Measurements from ENCODE around the gene ITPR2. TPM values are rescaled to one million over a fixed set of nuclear protein-coding genes. Genes with fewer than 3 reads are reported as not detected.

The ITPR2 gene
- polyA plus RNA-seq, 2 of the 4 experiments (the other 2 are of a cell fraction): 3.1 to 8.1 TPM

DNA sequence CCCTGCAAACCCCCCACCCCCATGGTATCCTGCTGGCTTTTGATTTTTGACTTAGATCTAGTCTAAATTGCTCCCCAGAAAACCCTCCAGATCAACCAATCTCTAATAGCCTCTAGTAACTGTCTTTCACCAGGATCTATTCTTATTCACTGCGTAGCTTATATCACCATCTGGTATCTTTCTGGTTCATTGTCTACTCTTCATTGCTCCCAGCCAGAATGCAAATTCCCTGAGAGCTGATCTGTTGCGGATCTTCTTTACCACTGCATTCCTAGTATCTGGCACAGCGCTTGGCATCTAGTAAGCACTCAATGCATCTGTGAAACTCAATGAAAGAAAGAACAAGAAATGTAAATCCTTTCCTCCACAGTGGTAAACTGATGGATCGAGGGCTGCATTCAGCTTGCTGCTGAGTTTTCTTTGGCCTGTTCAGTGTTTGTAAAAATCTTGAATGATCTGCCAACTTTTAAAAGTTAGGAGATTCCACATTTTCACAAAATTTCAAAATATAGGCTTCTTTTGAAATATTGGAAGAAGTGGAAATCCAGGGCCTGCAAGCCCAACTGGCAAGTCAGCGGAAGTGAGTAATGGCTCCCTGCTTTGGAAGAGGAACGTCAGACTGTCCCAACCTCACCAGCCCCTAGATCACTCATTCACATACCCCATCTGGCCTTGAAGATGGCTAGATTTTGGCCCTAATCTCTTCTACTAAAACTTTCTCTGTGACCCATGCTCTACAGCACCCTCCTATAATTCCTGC, 363.4 kb downstream of the ITPR2 start:
- TF ChIP-seq PHF8 (IDR thresholded peaks at IDR 0.05; ENCODE audit: borderline replicate concordance, low read depth) (no peak), ZFP36 (IDR thresholded peaks at IDR 0.05; ENCODE audit: borderline replicate concordance, partially characterized antibody) (no peak), CEBPB (IDR thresholded peaks at IDR 0.05) (no peak), NR3C1 (IDR thresholded peaks at IDR 0.05) (no peak), ESRRA (IDR thresholded peaks at IDR 0.05; ENCODE audit: borderline replicate concordance, low read length) (no peak), BHLHE40 (IDR thresholded peaks at IDR 0.05; ENCODE audit: low read depth, low read length) (no peak), JUN (IDR thresholded peaks at IDR 0.05) (no peak), NFE2L2 (conservative IDR thresholded peaks at IDR 0.05; ENCODE audit: low read length) (no peak), CBX8 (IDR thresholded peaks at IDR 0.05) (no peak), MAFK (IDR thresholded peaks at IDR 0.05; ENCODE audit: partially characterized antibody) (no peak), RCOR1 (IDR thresholded peaks at IDR 0.05; ENCODE audit: low read depth, low read length) (no peak)
- TF ChIP-seq, protein P1, sequence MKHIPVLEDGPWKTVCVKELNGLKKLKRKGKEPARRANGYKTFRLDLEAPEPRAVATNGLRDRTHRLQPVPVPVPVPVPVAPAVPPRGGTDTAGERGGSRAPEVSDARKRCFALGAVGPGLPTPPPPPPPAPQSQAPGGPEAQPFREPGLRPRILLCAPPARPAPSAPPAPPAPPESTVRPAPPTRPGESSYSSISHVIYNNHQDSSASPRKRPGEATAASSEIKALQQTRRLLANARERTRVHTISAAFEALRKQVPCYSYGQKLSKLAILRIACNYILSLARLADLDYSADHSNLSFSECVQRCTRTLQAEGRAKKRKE (CRISPR knock-in tag; IDR thresholded peaks at IDR 0.05; ENCODE audit: low read depth): no peak
- no peak overlapping the region for H3K4me2 ChIP-seq
- no peak overlapping the region for H3K4me3 ChIP-seq
- ATAC-seq (no peak), FAIRE-seq (no peak), DNase-seq (ENCODE audit: low read depth in 1 of 2, low spot score in 1 of 2) (no peak)
- H3K9me3 ChIP-seq: no peaks in the 10 kb centered on the region
- no peak overlapping the region for H3K27ac ChIP-seq
- WGBS (ENCODE audit: missing lambda C conversion rate): 88% methylated on average over 6 of the region's 6 CpGs
- no peaks in the 10 kb centered on the region for H3K4me1 ChIP-seq
- CTCF ChIA-PET: interaction anchor here (0.8 kb wide), 1 partner anchor 19 kb away, joined by 5 read pairs; no protein-coding TSS in a partner anchor
- POLR2A ChIA-PET: no interaction called here

DNA sequence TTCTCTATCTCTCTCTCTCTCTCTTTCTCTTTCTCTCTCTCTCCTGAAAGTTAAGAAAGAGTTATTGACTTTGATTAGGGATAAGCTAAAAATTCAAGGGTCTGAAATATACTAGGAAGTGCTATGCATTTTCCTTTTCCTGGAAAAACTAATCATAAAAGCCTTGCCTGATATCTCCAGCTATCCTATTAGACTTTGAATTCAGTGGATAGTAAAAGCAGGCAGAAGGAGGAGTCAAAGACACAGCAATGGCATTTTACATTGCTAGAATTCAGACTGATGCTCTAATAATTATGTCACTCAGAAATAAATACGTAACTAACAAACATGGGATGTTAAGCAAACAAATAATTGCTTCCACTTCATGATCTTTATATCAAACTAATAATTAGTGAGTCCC, 365.6 kb downstream of the ITPR2 start:
- TF ChIP-seq FOSB (CRISPR knock-in tag; IDR thresholded peaks at IDR 0.05) (no peak), JUN (IDR thresholded peaks at IDR 0.05) (no peak), RARB (CRISPR knock-in tag; IDR thresholded peaks at IDR 0.05) (no peak), MYC (IDR thresholded peaks at IDR 0.05; ENCODE audit: borderline replicate concordance, low read length) (no peak), ZC3H11A (IDR thresholded peaks at IDR 0.05) (no peak), CBX8 (IDR thresholded peaks at IDR 0.05) (no peak), SREBF2 (IDR thresholded peaks at IDR 0.05) (no peak), KDM5A (IDR thresholded peaks at IDR 0.05) (no peak), ZFP36 (IDR thresholded peaks at IDR 0.05; ENCODE audit: borderline replicate concordance, partially characterized antibody) (no peak)
- TF ChIP-seq, protein P2, sequence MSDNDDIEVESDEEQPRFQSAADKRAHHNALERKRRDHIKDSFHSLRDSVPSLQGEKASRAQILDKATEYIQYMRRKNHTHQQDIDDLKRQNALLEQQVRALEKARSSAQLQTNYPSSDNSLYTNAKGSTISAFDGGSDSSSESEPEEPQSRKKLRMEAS (IDR thresholded peaks at IDR 0.05): no peak
- TF ChIP-seq, protein P3, sequence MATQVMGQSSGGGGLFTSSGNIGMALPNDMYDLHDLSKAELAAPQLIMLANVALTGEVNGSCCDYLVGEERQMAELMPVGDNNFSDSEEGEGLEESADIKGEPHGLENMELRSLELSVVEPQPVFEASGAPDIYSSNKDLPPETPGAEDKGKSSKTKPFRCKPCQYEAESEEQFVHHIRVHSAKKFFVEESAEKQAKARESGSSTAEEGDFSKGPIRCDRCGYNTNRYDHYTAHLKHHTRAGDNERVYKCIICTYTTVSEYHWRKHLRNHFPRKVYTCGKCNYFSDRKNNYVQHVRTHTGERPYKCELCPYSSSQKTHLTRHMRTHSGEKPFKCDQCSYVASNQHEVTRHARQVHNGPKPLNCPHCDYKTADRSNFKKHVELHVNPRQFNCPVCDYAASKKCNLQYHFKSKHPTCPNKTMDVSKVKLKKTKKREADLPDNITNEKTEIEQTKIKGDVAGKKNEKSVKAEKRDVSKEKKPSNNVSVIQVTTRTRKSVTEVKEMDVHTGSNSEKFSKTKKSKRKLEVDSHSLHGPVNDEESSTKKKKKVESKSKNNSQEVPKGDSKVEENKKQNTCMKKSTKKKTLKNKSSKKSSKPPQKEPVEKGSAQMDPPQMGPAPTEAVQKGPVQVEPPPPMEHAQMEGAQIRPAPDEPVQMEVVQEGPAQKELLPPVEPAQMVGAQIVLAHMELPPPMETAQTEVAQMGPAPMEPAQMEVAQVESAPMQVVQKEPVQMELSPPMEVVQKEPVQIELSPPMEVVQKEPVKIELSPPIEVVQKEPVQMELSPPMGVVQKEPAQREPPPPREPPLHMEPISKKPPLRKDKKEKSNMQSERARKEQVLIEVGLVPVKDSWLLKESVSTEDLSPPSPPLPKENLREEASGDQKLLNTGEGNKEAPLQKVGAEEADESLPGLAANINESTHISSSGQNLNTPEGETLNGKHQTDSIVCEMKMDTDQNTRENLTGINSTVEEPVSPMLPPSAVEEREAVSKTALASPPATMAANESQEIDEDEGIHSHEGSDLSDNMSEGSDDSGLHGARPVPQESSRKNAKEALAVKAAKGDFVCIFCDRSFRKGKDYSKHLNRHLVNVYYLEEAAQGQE (IDR thresholded peaks at IDR 0.05): no peak
- TF ChIP-seq, protein P4, sequence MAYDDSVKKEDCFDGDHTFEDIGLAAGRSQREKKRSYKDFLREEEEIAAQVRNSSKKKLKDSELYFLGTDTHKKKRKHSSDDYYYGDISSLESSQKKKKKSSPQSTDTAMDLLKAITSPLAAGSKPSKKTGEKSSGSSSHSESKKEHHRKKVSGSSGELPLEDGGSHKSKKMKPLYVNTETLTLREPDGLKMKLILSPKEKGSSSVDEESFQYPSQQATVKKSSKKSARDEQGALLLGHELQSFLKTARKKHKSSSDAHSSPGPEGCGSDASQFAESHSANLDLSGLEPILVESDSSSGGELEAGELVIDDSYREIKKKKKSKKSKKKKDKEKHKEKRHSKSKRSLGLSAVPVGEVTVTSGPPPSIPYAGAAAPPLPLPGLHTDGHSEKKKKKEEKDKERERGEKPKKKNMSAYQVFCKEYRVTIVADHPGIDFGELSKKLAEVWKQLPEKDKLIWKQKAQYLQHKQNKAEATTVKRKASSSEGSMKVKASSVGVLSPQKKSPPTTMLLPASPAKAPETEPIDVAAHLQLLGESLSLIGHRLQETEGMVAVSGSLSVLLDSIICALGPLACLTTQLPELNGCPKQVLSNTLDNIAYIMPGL (CRISPR knock-in tag; IDR thresholded peaks at IDR 0.05; ENCODE audit: borderline replicate concordance): no peak
- TF ChIP-seq, protein P1 (CRISPR knock-in tag; IDR thresholded peaks at IDR 0.05; ENCODE audit: low read depth): no peak
- no peaks in the 10 kb centered on the region for H3K9me3 ChIP-seq
- no peak for DNase-seq (ENCODE audit: low read depth in 1 of 2, low spot score in 1 of 2)
- ChIA-PET POLR2A (no interaction called here), CTCF (no interaction called here)
- no peaks in the 10 kb centered on the region for H3K4me1 ChIP-seq
- no peak overlapping the region for H3K4me3 ChIP-seq
- WGBS (ENCODE audit: missing lambda C conversion rate): 90% methylated on average over 1 of the region's 1 CpG
- ATAC-seq: no peak
- H3K27ac ChIP-seq: no peak overlapping the region
- no peak for FAIRE-seq
- no peak overlapping the region for H3K4me2 ChIP-seq

All from A549 (cell line).